ENCODE results near the gene SMG9.

DNA sequence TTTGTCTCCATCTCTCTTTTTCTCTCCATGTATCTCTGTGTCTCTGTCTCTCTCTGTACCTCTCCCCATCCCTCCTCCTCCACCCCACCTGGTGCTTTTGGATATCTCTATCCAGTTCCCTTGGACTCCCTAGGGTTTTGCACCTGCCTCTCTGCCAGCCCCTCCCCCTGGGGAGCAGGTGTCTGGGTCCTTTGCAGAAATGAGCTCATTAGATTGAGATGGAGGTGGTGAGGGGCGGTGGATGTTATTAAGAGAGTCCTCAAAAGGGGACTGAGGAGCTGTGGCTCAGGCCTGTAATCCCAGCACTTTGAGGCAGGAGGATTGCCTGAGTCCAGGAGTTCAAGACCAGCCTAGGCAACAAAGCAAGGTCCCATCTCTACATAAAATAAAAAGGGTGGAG is 23.9 kb upstream of the SMG9 start:
- TF ChIP-seq CTCF (IDR thresholded peaks at IDR 0.05) (no peak), POLR2AphosphoS5 (IDR thresholded peaks at IDR 0.05) (no peak)
